HG02973 (cell line): ENCODE data around the gene BIN1.

Experiments used
- ATAC-seq: cut with Tn5 transposase; IDR thresholded peaks from one replicate; pipeline ENCODE4 v1.9.1; 2021; ENCODE audit warnings: moderate library complexity; ENCODE audit not compliant: unreplicated experiment

The BIN1 gene

DNA sequence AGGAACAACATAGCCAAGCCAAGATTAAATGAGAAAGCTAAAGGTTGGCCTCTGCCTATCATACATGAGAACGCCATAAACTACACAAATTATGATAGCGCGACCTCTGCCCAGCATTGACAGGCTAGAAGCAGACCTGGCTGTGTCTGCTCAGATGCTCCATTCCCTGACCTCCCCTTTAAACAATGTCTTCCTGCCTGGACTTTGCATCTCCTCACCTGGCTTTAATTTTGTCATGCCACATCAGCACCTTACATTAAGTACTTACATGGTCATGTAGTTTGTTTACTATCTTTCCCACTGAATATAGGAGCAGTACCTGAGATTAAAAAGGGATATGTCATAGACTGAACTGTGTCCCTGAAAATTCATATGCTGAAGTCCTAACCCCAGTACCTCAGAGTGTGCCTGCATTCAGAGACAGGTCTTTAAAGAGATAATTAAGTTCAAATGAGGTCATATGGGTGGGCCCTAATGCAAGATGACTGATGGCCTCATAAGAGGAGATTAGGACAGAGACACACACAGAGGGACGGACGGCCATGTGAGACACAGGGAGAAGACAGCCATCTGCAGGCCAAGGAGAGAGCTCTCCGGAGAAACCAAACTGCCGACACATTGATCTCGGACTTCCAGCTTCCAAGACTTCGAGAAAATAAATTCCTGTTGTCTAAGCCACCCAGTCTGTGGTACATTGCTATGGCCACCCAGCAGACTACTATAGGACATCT lies 103.7 kb downstream of the BIN1 start:
- no peak for ATAC-seq

DNA sequence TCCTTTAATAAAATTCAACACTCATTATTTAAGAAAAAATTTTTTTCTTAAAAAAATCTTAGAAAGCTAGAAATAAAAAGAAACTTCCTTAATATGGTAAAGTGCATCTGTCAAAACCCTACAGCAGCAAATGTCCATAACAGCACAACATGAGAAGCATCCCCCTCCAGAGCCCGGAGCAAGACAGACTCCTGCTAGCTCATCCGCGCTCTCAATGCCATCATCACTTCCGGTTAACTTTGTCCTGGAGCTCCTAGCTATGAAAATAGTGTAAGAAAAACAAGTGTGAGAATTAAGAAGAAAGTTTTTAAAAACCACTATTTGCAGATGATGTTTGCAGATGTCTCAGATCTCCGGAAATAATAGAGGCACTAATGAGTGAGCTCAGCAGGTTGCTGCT lies 105.2 kb downstream of the BIN1 start:
- ATAC-seq, result no peak

DNA sequence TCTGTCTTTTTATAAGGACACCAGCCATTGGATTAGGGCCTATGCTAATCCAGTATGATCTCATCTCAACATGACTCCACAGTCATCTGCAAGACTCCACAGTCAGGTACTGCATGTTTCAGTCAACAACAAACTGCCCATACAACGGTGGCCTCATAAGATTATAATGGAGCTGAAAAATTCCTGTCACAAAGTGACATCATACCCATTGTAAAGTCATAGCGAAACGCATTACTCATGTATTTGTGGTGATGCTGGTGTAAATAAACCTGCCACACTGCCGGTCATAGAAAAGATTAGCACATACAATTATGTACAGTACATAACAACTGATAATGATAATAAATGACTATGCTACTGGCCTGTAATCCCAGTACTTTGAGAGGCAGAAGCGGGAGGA lies 106.0 kb downstream of the BIN1 start:
- peak; percentile 55 for ATAC-seq

DNA sequence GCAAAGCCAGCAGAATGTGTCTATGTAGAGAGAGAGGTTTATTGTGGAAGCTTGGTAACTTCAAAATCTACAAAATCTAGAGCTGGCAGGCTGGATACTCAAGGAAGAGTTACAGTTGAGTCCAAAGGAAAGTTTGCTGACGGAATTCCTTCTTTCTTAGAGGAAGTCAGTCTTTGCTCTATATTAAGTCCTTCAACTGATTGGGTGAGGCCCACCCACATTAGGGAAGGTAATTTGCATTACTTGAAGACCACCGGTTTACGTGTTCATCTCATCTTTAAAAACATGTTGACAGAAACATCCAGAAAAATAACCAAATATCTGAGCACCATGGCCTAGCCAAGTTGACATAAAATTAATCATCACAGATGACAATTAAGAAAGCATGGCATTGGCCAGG lies 106.8 kb downstream of the BIN1 start:
- ATAC-seq, result no peak

DNA sequence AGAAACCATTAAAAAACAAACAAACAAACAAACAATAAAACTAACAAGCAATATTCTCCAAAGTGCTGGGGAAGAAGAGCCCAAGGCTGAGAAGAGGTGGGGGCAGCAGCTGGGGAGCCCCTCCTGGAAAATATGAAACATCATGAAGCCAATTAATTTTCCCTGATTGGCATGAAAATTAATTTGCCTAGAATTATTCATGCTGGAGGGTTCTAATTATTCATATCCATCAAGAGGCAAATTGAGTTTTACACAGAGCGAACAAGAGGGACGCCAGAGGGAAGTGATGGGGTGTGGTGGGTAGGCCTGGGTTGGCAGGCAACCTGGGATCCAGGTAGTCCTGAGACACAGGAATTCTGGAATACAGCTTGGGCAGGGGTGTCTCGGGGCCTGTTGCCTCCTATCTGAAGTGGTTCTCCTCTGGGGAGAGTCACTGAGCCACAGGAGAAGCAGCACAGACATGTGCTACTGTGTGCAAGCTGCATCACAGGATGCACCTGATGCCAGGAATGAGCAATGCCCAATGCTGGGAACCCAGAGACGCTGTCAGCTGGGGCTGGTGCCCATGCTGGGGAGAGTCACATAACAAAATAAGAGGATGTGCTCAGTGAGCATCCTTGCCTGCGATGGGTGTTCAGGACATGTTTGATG lies 107.7 kb downstream of the BIN1 start:
- no peak for ATAC-seq

DNA sequence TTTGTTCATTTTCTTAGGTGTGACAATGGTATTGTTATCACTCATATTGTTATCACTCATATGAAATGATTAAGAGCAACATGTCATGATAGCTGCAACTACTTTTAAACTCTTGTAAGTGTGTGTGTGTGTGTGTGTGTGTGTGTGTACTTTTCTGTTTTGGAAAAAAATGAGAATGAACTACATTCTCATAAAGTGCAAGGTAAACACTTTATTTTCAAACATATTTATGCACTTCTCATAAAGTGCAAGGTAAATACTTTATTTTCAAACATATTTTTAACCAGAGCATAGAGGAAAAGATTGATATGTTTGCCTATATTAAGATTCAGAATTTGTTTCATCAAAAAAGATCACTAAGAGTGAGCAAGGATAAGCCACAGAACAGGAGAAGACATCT lies 108.5 kb downstream of the BIN1 start:
- ATAC-seq, result no peak
